Esophagus mucosa (tissue), 1 donor: ENCODE data around the gene MFAP5. TPM values are rescaled to one million over a fixed set of nuclear protein-coding genes. Genes with fewer than 3 reads are reported as not detected.

Experiments used
- ATAC-seq: fragments of 200-7000 bp; cut with Tn5 transposase; one replicate; pipeline ENCODE4 v1.9.1; 2020
- total RNA-seq: library from RNA; stranded (reverse); gene quantifications from one replicate; pipeline ENCODE4 v1.2.4, GENCODE V29; 2023
- donor health status: DM: yes; HTN: yes; CAD: no.

Gene MFAP5, protein sequence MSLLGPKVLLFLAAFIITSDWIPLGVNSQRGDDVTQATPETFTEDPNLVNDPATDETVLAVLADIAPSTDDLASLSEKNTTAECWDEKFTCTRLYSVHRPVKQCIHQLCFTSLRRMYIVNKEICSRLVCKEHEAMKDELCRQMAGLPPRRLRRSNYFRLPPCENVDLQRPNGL
- total RNA-seq: 3.3 TPM

DNA sequence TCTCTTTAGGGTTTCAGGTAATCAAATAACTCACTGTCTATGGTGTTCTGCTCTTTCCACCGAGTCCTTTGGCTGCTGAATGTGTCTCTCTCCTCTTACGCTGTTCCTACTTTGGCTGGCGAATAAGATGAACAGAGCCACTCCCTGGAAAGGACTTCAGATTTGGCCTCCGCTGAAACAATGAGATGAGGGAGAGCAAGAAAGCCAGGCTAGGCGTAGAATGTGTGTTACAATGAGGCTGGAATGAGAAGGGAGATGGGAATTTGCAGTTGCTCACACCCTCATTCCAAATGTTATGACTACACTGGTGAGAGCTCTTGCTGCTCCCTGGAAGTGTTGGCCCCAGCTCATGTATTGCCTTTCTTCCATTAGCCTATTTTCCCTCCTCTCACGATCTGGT, at the start of gene MFAP5:
Gene MFAP5, minus strand, starts transcription at position 234 of the 400 bp plus-strand sequence. CDS start 722 bp downstream, outside the sequence.
- ATAC-seq: peak; percentile 17

DNA sequence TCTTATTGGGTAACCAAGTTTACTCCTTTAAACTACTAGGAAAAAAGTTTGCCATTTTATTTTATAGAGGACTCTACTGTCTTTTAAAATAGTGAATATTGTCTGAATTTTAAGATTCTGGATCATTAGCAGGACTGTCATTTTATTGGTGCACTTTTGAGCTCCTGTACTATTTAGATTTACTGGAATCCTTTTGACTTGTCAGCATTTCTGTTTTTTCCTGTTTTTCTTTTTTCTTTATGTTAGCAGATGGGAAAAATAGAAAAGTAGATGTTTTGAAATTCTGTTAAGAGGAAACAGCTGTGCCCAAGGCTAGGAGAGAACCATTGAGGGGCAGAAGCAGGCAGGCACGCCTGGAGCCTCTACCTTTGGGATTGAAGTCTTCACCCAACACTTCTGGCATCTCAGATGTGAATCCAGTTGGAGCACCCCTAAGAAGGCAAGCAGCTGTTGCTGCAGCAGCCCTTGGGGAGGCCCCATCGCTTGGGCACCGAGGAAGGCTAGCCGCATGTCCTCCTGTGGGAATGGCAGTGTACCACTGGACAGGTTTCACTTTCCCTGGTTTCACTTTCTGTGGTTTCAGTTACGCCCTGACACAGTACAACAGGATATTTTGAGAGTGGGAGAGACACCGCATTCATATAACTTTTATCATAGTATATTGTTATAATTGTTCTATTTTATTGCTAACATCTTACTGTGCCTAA, 46.7 kb upstream of the MFAP5 start:
- ATAC-seq: peak; percentile 52

DNA sequence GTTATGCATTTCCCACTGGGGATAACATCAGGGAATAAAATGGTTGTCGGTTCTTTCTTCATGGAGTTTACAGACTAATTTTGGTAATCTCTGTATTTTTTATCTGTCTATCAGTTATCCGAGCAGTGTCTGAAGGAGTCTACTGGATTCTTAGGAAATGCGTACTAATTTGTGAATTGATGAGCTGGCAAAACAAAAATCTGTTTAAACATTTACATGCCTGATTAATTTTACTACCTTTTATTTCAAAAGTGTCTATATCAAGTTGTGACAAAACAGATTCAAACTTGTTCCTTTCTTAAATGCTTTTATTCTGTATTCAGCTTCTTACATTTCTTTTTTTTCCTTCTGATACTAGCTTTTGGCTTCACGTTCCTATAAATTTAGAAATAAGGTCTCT, 39.5 kb upstream of the MFAP5 start:
- ATAC-seq: no peak

DNA sequence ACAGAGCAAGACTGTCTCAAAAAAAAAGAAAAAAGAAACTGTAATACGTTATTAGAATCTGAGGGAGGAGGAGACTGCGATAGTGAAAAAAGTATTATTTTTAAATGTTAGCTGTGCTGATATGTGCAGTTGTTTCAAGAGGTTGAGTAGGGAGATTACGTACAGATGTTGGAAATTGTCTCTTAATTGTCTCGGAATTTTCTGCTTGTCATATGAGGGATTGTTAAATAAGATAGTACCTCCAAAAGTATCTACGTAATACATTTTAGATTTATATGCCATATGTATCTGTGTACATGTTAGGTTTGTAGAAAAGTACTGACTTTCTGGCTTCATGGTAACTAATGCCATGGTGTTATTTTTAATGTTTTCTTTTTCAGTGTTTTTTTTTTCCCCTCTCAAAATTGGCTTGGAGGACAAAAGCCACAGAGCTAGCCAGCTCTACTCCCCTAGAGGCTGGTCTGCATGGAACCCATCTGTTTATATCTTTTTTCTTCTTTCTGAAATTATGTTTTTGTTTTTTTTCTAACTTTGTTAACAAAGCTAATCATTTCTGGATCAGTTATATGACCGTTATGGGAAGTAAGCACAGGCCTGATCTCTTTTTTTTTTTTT, 38.5 kb upstream of the MFAP5 start:
- no peak for ATAC-seq

DNA sequence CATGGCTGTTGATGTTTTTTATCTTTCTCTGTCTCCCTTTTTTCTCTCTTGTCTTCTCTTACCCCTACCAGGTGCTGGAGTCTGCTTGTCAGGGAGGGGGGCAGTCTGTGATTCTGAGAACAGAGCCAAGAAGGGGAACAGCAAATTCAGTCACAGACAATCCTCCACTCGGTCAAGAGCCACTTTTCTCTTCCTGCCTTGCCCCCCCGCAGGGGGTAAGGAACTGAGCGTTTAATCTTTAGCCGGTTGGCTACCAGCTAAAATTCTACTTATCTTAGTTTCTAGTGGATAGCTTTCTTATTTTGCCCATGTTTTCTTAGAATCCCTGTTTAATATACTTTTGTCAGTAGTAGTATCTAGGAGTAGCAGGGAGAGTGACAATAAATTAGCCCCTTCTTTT, 37.1 kb upstream of the MFAP5 start:
- ATAC-seq: no peak

DNA sequence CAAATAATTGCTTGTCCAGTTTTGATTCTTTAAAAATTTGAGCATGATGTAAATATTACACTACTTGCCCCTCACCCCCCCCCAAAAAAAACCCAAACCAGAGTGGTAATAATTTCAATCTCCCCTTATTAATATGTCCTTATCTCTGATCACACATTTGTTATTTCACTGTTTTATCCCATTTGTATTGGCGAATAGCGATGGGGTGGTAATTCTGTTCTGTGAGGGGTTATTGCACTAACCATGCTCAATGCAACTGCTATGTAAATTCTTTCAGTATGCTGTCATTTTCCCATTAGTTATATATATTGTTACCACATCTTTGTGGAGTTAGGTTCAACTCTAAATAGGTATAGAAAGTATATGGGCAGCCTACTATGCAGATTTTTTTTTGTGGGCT, 36.3 kb upstream of the MFAP5 start:
- ATAC-seq: no peak

DNA sequence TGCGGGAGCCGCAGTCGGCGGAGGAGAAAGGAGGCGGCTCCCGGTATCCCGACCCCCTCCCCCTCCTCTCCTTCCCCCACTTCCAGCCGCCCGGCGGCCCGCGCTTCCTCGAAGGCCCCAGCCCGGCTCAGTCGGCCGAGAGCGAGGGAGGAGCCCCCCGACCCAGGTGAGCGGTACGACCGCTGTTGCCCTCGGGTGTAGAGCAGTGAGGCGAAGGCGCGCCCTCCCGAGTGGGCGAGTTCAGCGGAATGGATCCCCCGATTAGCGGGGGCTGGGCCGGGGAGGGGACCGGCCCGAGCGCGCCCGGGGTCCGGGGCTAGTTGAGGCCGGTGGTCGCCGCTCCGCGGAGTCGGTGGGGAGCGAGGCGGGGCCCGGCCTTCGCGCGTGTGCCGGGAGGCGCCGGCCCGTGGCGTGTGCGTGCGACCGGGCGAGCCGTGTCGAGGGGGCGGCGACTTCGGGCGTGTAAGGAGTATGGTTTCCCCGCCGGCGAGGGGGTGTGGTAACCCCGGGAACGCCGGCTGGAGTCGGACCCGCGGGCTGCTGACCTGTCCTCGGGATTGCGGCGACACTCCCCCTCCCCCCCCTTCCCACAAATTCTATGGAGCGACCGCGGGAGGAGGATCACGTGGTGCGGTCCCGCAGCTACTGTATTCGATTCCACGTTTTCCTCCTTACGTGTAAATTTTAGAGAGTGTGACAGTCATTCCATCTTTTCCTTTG, 35.7 kb upstream of the MFAP5 start:
- ATAC-seq: peak; percentile 66

DNA sequence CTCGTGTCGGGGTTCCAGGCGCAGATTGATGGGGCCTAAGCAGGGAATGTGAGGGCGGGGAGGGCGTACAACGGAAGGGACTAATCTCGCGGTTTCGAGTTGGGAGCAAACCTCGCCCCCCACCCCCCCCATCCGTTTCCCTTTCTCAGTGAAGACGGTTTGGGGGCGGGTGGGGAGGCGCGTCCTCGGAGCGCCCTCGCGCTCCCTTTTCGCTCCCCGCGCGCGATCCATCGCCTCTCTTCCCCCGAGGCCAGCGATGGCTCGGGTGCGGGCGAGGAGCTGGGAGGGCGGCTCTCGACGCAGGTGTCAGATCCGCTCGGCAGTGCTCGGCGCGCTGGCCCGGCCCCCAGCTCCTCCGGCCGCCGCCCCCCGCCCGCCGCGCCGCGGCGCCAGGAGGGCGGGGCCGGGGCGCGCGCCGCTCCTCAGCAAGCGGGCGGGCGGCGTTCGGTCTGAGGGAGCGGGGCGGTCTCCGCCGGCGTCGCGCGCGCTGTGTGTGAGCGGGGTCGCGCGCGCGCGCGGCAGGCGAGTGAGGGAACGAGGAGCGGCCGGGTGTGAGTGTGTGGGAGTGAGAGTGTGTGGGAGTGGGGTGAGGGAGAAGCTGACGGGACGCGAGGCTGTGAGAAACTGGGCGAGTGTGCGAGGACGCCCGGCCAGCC, 35.0 kb upstream of the MFAP5 start, which contains the start of gene RIMKLB:
Gene RIMKLB, plus strand, starts transcription at position 516 of the 656 bp plus-strand sequence. CDS start 15,876 bp downstream, outside the sequence.
- ATAC-seq: peak; percentile 84

DNA sequence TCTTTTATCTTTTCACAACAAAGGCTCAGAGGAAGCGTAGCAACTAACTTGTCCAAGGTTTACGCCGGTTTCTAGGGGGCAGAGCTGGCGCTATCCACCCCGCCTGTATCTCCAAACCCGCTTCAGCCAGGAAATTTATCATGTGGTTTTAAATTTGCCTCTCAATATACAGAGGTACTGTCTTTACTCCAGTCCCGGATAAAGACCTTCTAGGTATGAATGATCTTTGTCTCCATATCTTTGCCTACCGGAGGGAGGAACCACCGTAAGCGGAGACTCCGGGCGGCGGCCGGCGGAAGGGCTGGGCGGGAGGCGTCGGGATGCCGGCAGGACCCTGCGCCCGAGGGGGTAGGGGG, 34.5 kb upstream of the MFAP5 start:
- peak; percentile 10 for ATAC-seq

DNA sequence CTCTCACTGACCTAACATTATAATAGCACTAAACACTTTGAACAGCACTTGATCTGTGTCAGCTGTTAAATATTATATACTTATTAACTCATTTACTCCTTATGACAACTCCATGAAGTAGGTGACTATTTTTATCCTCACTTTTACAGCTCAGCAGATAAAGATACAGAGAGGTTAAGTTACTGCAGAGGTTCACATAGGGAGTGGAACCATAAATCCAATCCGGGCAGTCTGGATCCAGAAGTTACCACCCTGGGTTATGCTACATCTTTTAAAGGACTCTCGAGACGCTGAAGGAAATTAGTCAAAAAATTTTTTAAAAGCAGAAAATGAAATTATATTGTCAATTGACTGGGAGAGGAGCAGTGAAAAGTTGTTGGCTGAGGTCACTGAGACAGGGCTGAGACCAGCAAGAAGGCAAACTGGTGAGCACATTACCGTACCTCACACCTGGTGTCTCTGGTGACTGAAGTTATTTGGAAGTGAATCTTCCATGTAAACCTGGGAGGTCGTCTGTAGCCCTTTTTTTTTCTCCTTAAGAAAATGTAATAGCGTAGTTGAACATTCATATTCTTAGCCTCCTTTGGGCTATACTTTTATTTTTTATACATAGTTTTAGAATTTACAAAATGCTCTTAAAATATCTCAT, 33.9 kb upstream of the MFAP5 start:
- no peak for ATAC-seq

DNA sequence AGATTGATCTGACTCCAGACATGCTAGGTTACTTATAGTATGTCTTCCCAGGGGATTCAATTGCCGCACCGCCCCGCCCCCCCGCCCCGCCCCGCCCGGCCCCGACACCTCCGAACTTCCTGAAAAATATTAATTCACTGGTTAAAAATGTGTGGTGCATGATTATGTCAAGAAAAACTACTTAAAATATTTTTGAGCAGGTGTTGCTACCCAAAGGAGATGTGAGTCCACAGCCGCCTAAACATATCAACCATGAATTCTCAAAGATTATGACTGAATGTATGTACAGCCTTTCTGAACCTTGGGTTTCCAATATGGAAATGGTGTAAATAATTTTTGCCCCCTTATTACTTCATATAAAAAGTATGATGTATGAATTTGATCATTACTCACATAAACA, 32.5 kb upstream of the MFAP5 start:
- ATAC-seq: no peak

DNA sequence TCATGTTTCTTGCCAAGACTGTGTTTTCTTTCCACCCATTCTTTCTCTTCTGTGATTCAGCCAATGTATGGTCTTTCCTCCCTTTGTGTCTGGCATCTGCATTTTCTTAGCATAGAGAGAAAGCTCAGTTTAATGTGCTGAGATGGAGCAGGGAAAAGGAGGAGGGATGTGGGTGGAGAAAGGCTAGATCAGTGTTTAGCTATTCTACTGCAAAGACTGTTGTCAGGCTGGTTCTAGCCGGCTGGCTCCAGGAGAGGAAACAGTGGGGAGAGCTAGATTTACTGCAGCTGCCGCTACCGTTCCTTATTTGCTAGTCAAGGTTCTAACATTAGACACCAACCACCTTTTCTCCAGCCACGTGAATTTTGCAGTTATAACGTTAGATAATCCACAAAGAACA, 29.9 kb upstream of the MFAP5 start:
- ATAC-seq: peak; percentile 44

DNA sequence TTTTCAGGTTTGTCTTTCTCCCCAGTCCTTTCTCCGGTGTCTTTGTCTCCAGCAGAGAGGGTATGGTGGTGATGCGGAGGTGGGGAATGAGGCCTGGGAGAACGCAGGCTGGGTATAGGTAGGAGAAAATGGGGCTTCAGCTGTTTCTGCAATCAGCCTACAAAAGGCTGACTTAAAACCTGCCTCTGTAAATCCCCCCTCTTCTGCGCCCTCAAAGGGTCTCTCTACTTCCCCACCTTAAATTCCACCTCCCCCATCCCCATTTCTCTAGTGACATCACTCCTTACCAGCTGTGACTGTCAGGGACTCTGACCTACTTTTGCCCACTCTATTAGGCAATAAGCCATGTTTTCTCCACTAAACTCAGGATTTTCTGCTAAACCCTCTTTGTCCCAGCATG, 27.1 kb upstream of the MFAP5 start:
- no peak for ATAC-seq

DNA sequence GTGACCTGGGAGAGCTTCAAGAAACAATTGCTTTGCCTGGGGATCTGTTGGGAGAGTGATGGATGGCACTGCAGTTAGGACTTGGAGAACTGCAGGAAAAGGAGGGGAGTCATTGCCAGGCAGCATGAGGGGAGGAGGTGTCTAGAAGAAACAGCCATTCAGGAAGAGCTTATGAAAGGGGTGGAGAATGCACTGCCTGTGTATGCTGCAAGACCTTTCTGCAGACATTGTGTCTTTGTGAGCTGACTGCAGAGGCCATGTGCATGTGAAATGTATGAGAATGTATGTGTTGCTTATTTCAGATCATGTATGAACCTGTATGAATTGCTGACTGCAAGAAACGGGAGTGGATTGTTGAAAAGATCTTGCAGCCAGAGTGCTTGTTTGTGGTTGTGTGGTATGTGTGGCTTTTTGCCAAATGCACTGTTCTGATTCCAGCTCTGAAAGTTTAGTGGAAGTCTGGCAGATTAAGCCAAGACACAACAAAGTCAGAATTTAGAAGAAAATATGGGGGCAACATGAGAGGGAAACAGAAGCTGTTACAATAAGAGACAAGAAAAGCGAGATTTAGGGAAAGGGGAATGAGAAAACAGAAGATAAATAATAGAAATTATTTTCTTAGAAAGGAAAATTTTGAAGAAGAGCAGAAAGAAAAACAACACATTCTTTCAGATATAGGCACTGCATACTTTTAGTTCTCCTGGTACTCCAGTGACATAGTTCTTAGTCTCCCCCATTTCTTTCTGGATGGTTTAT, 25.4 kb upstream of the MFAP5 start:
- ATAC-seq: peak; percentile 95

DNA sequence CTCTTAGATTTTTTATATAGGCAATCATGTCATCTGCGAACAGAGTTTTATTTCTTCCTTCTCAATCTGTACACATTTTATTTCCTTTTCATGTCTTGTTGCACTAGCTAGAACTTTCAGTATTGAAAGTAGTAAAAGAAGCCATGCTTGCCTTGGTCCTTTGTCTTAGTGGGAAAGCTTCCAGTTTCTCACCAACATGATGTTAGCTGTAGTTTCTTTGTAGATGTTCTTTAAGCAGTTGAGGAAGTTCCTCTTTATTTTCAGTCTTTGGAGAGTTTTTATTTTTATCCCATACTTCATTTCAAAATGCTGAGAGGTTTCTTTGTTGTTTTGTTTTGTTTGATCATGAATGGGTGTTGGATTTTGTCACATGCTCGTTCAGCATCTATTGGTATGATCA, 22.4 kb upstream of the MFAP5 start:
- ATAC-seq: no peak

DNA sequence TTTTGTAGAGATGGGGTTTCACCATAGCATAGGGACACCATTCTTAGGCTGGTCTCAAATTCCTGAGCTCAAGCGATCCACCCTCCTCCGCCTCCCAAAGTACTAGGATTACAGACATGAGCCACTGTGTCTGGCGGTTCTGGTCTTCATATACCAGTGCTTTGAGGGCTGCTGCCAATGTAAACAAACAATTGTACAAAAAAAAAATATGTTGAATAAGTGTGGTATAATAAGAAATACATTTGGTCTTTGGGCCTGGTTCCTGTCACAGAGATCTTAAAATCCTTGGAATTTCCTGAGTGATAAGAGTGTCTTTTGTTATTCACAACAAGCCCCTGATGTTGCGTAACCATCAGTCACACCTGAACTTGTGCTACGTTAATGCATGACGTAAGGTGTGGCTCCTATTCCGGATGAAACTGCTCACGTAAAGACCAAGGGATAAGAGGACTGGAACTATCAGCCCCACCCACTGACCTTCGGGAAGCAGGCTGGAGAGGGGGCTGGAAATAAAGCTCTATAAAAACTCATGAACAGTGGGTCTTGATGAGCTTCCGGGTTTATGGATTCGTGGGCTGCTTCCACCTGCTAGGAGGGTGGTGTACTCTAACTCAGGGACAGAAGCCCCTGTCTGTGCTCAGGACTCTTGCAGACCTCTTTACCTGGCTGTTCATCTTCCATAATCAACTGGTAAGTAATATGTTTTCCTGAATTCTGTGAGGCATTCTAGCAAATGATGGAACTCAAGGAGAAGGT, 18.7 kb upstream of the MFAP5 start:
- peak; percentile 88 for ATAC-seq

DNA sequence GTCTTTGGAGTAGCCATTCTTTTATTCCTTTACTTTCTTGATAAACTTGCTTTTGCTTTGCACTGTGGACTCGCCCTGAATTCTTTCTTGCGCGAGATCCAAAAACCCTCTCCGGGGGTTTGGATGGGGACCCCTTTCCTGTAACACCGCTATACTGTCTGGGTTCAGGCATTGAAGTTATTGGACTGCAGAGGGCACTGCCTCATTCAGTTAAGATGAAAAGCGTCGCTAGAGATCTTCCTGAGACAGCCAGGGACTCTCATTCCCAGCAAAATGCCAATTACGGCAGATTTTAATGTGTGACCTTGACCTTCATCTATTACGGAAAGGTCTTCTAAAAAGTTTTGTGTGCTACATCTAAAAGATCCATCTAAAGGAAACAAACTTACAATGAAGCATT, 17.9 kb upstream of the MFAP5 start:
- ATAC-seq: no peak

DNA sequence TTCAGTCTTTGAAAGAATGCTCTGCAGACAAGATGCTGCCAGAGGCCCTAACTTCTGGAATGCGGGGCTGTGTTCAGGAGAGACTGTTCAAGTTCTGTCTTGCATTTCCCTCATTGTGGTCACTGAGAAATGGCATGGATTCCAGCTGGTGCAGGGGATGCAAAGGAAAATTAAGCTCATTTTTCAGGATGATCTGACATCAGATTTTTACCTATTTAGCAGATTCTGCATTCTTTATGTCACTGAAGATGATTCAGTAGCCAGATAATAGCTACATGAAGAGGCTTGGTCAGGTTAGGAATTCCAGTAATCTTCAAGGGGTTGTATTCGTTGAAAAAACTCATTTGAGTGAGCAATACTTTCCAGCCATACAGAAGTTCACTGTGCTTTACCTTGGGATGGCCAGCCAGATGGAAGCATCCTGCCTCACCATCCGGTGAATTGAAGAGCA, 16.1 kb upstream of the MFAP5 start:
- ATAC-seq: no peak

DNA sequence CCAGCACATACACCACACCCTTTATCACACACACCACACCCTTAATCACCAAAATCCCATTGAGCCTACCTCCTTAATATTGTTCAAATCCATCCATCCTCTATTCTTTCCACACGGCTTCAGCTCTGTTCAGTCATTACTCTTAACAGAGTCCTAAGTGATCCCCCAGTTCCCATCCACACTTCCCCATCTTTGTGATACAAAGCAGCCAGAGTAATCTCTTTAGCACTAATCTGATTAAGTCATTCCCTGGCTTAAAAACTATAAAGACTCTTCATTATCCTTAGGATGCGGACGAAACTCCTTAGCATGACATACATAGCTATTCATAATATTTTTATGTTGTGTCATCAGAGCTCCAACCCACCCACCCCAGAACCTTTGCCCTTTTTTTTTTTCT, 14.7 kb upstream of the MFAP5 start:
- no peak for ATAC-seq

DNA sequence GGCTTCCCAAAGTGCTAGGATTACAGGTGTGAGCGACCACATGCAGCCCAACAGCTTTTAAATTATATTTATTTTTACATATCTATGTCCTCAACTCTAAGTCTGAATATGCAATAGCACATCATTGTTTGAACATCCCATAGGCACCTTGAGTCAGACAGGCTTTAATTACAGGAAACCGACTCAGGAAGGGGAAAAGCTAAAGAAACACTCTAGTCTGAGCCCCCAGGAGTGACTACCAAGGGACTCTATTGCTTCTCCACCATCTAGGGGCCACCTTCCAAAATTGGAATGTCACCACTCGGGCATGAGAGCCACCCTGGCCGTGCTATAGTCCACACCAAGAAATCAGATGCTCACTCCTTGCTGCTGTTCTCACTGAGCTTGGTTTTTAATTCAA, 14.0 kb upstream of the MFAP5 start:
- ATAC-seq: no peak

DNA sequence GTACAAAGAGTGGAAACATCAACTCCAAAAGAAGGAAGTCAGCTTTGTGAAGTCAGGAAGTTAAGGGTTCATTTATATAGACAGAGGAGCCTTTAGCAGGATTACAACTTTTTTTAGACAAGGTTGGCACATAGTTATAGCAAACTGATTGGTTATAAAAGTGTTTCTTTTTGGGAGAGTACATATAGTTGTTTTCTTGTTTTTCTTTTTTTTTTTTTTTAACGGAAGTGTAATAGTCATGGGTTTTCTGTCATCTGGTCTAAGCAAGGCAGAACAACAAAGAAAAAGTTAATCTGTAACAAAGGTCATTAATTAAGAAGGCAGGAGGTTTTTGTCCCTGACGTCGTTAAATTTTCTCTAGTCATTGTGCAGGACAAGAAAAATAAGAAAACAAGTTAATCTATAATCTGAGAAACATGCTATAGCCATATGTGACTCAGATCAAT, 13.0 kb upstream of the MFAP5 start:
- no peak for ATAC-seq
